Stomach (tissue), 9 donors: Measurements from ENCODE around the gene EHD4. TPM values are rescaled to one million over a fixed set of nuclear protein-coding genes. Genes with fewer than 3 reads are reported as not detected.

ENCODE experiments used
- DNase-seq, 2 donors: peaks; one replicate each; pipeline versions ENCODE4 v3.0.0 to v3.0.0-alpha.2; 2013 to 2019
- H3K27ac ChIP-seq, 5 donors: fragments of 200-600 bp in 4 of 5; sonication (generic) in 4 of 5; one replicate each; pipeline ENCODE4 v1.5.1; 2013 to 2019; ENCODE audit warnings: mild to moderate bottlenecking in 1 of 5, moderate library complexity in 1 of 5
- H3K27me3 ChIP-seq, 3 donors: fragments of 200-600 bp; sonication (generic); one replicate each; pipeline ENCODE4 v1.5.1; 2017 to 2019; ENCODE audit warnings: mixed run types in 1 of 3
- H3K36me3 ChIP-seq, 4 donors: fragments of 200-600 bp; sonication (generic); 1 replicate in 3 of 4; 2 replicates in 1 of 4; pipeline ENCODE4 v1.5.1; 2016 to 2019
- H3K4me1 ChIP-seq, 4 donors: fragments of 200-600 bp; sonication (generic); one replicate each; pipeline ENCODE4 v1.5.1; 2016 to 2019
- H3K4me3 ChIP-seq, 4 donors: fragments of 200-600 bp; sonication (generic) in 3 of 4; one replicate each; pipeline ENCODE4 v1.5.1; 2016 to 2019; ENCODE audit warnings: mild to moderate bottlenecking in 1 of 4
- H3K9me3 ChIP-seq, 4 donors: fragments of 200-600 bp; sonication (generic); one replicate each; pipeline ENCODE4 v1.5.1; 2016 to 2019
- CTCF ChIP-seq, 7 experiments: fragments of 450-650 bp in 4 of 7; fragments of 200-600 bp in 3 of 7; sonication (generic) in 3 of 7; IDR thresholded peaks; one replicate each; pipeline ENCODE4 v1.5.1; 2016 to 2019; ENCODE audit warnings: antibody characterized with exemption in 7 of 7, control low read depth in 2 of 7, mild to moderate bottlenecking in 1 of 7
- EP300 ChIP-seq: sonication (generic); formaldehyde crosslinking; IDR thresholded peaks from one replicate; pipeline ENCODE4 v1.6.1; 2017; ENCODE audit warnings: antibody characterized with exemption
- POLR2A ChIP-seq, 4 donors: fragments of 450-650 bp; IDR thresholded peaks; one replicate each; pipeline ENCODE4 v1.6.1; 2016; ENCODE audit warnings: antibody characterized with exemption in 4 of 4, control low read depth in 2 of 4, mild to moderate bottlenecking in 1 of 4, moderate library complexity in 1 of 4
- POLR2AphosphoS5 ChIP-seq, 3 donors: sonication (generic); formaldehyde crosslinking; IDR thresholded peaks; one replicate each; pipeline ENCODE4 v1.6.1; 2016; ENCODE audit warnings: antibody characterized with exemption in 3 of 3
- WGBS, 5 donors: extraction: QIAGEN DNeasy Blood & Tissue Kit in 3 of 5; methylation state at CpG; one replicate each; pipeline versions ENCODE4 v1.1.5 to v1.1.7; 2013 to 2018; 5-methylcytosine and 5-hydroxymethylcytosine counted together
- intact Hi-C: fragments of 100-400 bp; cut with DNase I; formaldehyde crosslinking; loops from one replicate; pipeline ENCODE4 v1.15.1; 2023; ENCODE audit warnings: low total_unique reads
- polyA plus RNA-seq, 3 donors: library from polyadenylated mRNA; stranded (reverse); fragments of 200-250 nt; gene quantifications; one replicate each; pipeline ENCODE4 v1.2.3, GENCODE V29; 2013
- total RNA-seq, 5 donors: library from RNA; depleted of rRNA; stranded (reverse); fragments of >200 nt; gene quantifications; one replicate each; pipeline versions ENCODE4 v1.1.0 to v1.2.3, GENCODE V29; 2014 to 2016
- donor health status: healthy with polysubstance abuse.
- donor health status: Bipolar disorder and iron deficiency.
- donor health status: healthy.

Gene EHD4
- total and polyA plus RNA-seq, 8 donors: 5.8 to 86.4 (median 16.2) TPM

- peak overlapping the region in 3 of 4 donors; percentile 17 to 26 (median 18) for H3K4me3 ChIP-seq
- no peak for DNase-seq
- H3K9me3 ChIP-seq: no peaks in the 10 kb centered on the region
- H3K36me3 ChIP-seq: peaks cover 0 to 30% (median 19%) of the 10 kb centered on the region in 4 donors
- peaks cover 24 to 35% (median 35%) of the 10 kb centered on the region in 4 donors for H3K4me1 ChIP-seq
- no peaks in the 10 kb centered on the region for H3K27me3 ChIP-seq
- 82 to 91% (median 84%) methylated on average over 5 to 17 of the region's 17 CpGs for WGBS, 5 donors
- intact Hi-C loops: no loop called here
- H3K27ac ChIP-seq: peak overlapping the region; percentile 11 to 77 (median 64)
- TF ChIP-seq CTCF (IDR thresholded peaks at IDR 0.05) (no peak), POLR2AphosphoS5 (IDR thresholded peaks at IDR 0.05) (no peak), POLR2A (IDR thresholded peaks at IDR 0.05) (no peak)
Observed at GRCh38 chr15:41894251-41894790, 78.0 kb downstream of the EHD4 start.

- H3K27me3 ChIP-seq: no peaks in the 10 kb centered on the region
- H3K36me3 ChIP-seq: peaks cover 0 to 23% (median 12%) of the 10 kb centered on the region in 4 donors
- H3K9me3 ChIP-seq: no peaks in the 10 kb centered on the region
- H3K27ac ChIP-seq: peak within 1 kb of the TSS; percentile 43 to 77 (median 64)
- intact Hi-C loops: no loop called here
- 81 to 90% (median 87%) methylated on average over 7 to 15 of the region's 15 CpGs for WGBS, 5 donors
- no peak for TF ChIP-seq POLR2A (IDR thresholded peaks at IDR 0.05)
- TF ChIP-seq EP300: no peak
- no peak for TF ChIP-seq POLR2AphosphoS5 (IDR thresholded peaks at IDR 0.05)
- peak in 1 of 2 donors; percentile 37 for DNase-seq
- peaks cover 24 to 35% (median 35%) of the 10 kb centered on the region in 4 donors for H3K4me1 ChIP-seq
- H3K4me3 ChIP-seq: peak within 1 kb of the TSS in 3 of 4 donors; percentile 17 to 26 (median 18)
Observed at GRCh38 chr15:41893422-41894250, 78.7 kb downstream of the EHD4 start, which contains the start of gene SPTBN5. Gene SPTBN5, minus strand, starts transcription at chr15:41894053. Its CDS starts 556 bp downstream, at chr15:41893497.

GRCh38 chr15:41892621-41893421 lies 79.5 kb downstream of the EHD4 start:
- 52 to 75% (median 55%) methylated on average over 13 to 22 of the region's 22 CpGs for WGBS, 5 donors
- no peaks in the 10 kb centered on the region for H3K27me3 ChIP-seq
- H3K36me3 ChIP-seq: peaks cover 0 to 15% (median 5%) of the 10 kb centered on the region in 4 donors
- peak overlapping the region in 2 of 5 donors; percentile 4 to 77 for H3K27ac ChIP-seq
- H3K4me1 ChIP-seq: peaks cover 24 to 35% (median 35%) of the 10 kb centered on the region in 4 donors
- H3K9me3 ChIP-seq: no peaks in the 10 kb centered on the region
- H3K4me3 ChIP-seq: peak overlapping the region in 1 of 4 donors; percentile 12
- intact Hi-C loops: no loop called here
- TF ChIP-seq POLR2AphosphoS5 (IDR thresholded peaks at IDR 0.05) (peak in 1 of 3 donors; percentile 13), CTCF (IDR thresholded peaks at IDR 0.05) (no peak)
- peak; percentile 56 to 92 for DNase-seq

- Histone ChIP-seq H3K27me3 (no peaks in the 10 kb centered on the region), H3K4me3 (no peak overlapping the region), H3K27ac (peak overlapping the region in 1 of 5 donors; percentile 77), H3K36me3 (peaks cover 0 to 7% (median under 1%) of the 10 kb centered on the region in 4 donors), H3K4me1 (peaks cover 24 to 35% (median 35%) of the 10 kb centered on the region in 4 donors), H3K9me3 (no peaks in the 10 kb centered on the region)
- no peak for DNase-seq
- TF ChIP-seq EP300 (no peak), POLR2AphosphoS5 (IDR thresholded peaks at IDR 0.05) (no peak), CTCF (IDR thresholded peaks at IDR 0.05) (no peak), POLR2A (IDR thresholded peaks at IDR 0.05) (no peak)
- 43 to 77% (median 70%) methylated on average over 3 of the region's 3 CpGs for WGBS, 5 donors
- intact Hi-C loops: no loop called here
Observed at GRCh38 chr15:41891946-41892345, 80.4 kb downstream of the EHD4 start.
